ENCODE results near the gene RCAN1.

DNA sequence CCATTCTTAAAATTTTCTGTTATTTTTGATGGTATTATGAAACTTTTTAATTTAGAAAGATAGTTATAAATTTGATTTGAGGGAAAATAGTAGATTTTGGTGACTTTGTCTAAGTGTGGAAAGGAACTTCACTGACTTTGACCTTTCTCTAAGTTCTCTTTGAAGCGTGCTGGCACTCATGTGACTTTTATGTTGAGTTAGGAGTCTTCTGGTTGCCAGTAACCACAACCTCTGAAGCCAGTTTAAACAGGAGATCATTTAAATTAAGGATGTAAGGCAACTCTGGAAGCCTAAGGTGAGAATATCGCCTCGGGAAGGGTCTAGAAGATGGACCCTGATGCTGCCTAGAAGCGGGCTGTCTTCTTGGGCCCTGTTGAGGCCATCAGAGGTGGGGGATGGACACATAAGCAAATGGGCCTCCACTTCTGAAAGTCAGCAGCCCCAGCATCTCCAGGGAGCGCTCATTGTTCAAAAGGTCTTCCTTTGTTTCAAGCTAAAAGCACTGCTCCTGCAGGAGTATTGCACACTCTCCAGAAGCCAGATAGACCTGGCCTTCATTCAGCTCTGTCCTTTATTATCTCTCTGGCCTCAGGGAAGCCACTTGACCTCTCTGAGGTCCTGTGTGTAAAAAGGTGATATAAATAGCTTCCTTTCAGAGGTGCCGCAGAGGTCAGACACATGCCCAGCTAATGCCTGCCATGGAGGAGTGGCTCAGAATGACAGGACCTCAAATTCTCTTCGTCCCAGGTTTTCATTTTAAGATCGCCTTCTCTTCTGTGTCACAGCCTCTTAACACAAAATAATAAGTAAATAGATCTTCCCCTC lies 5.1 kb upstream of the RCAN1 start:
- TF ChIP-seq, protein P1, sequence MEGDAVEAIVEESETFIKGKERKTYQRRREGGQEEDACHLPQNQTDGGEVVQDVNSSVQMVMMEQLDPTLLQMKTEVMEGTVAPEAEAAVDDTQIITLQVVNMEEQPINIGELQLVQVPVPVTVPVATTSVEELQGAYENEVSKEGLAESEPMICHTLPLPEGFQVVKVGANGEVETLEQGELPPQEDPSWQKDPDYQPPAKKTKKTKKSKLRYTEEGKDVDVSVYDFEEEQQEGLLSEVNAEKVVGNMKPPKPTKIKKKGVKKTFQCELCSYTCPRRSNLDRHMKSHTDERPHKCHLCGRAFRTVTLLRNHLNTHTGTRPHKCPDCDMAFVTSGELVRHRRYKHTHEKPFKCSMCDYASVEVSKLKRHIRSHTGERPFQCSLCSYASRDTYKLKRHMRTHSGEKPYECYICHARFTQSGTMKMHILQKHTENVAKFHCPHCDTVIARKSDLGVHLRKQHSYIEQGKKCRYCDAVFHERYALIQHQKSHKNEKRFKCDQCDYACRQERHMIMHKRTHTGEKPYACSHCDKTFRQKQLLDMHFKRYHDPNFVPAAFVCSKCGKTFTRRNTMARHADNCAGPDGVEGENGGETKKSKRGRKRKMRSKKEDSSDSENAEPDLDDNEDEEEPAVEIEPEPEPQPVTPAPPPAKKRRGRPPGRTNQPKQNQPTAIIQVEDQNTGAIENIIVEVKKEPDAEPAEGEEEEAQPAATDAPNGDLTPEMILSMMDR (conservative IDR thresholded peaks at IDR 0.05; ENCODE audit: low read depth, low read length), result no peak
- TF ChIP-seq EZH2 (IDR thresholded peaks at IDR 0.05; ENCODE audit: borderline replicate concordance, low read depth, low read length, poor library complexity, severe bottlenecking), result no peak
